Activated T-cell treated with anti-CD3 and anti-CD28 coated beads, Interleukin-2, amount 50 U/mL, for 24 hours (primary cell): Measurements from ENCODE around the gene HINFP.
"Not testable (repeated sequence)": the region's sequence is repeated elsewhere in the genome, so short reads cannot be mapped to it uniquely, and the experiment has no call there.

ENCODE experiments used
- DNase-seq: peaks from one replicate; pipeline ENCODE4 v3.0.0-alpha.2; 2020
- H3K27ac Mint-ChIP-seq: 2 replicates; pipeline ENCODE4 v1.8.0; 2020; ENCODE audit warnings: mild to moderate bottlenecking, mixed read lengths
- H3K27me3 Mint-ChIP-seq: 2 replicates; pipeline ENCODE4 v1.8.0; 2020; ENCODE audit warnings: mixed read lengths
- H3K36me3 Mint-ChIP-seq: 2 replicates; pipeline ENCODE4 v1.8.0; 2020; ENCODE audit warnings: low read depth, mixed read lengths
- H3K4me1 Mint-ChIP-seq: 2 replicates; pipeline ENCODE4 v1.8.0; 2020; ENCODE audit warnings: low read depth, mixed read lengths
- H3K4me3 Mint-ChIP-seq: 2 replicates; pipeline ENCODE4 v1.8.0; 2020; ENCODE audit warnings: mild to moderate bottlenecking, moderate library complexity, mixed read lengths
- H3K9me3 Mint-ChIP-seq: 2 replicates; pipeline ENCODE4 v1.8.0; 2020; ENCODE audit warnings: mixed read lengths

HINFP gene

GRCh38 chr11:119092880-119093842 is 28.2 kb upstream of the HINFP start:
- Mint-ChIP-seq H3K27ac (peak overlapping the region; percentile 93), H3K27me3 (peaks cover 3% of the 10 kb centered on the region), H3K36me3 (peaks cover 92% of the 10 kb centered on the region), H3K4me1 (peaks cover 39% of the 10 kb centered on the region), H3K4me3 (peak overlapping the region; percentile 93), H3K9me3 (no peaks in the 10 kb centered on the region)
- no peak for DNase-seq

- Mint-ChIP-seq H3K4me3 (peak overlapping the region; percentile 93), H3K4me1 (peaks cover 43% of the 10 kb centered on the region), H3K9me3 (no peaks in the 10 kb centered on the region), H3K27me3 (peaks cover 3% of the 10 kb centered on the region), H3K27ac (peak overlapping the region; percentile 97), H3K36me3 (peaks cover 94% of the 10 kb centered on the region)
- peak; percentile 74 for DNase-seq
Observed at GRCh38 chr11:119093942-119094815, 27.2 kb upstream of the HINFP start.

GRCh38 chr11:119094816-119095065 is 26.6 kb upstream of the HINFP start:
- Mint-ChIP-seq H3K4me3 (peak overlapping the region; percentile 93), H3K27ac (peak overlapping the region; percentile 97), H3K9me3 (no peaks in the 10 kb centered on the region), H3K36me3 (peaks cover 95% of the 10 kb centered on the region), H3K4me1 (peaks cover 45% of the 10 kb centered on the region), H3K27me3 (peaks cover 3% of the 10 kb centered on the region)
- DNase-seq = no peak

GRCh38 chr11:119095066-119095880 is 26.1 kb upstream of the HINFP start:
- Mint-ChIP-seq H3K9me3 (no peaks in the 10 kb centered on the region), H3K36me3 (peaks cover 95% of the 10 kb centered on the region), H3K4me1 (peaks cover 50% of the 10 kb centered on the region), H3K4me3 (peak overlapping the region; percentile 93), H3K27me3 (peaks cover 3% of the 10 kb centered on the region), H3K27ac (peak overlapping the region; percentile 97)
- DNase-seq = peak; percentile 99

GRCh38 chr11:119099711-119100110 is 21.7 kb upstream of the HINFP start:
- Mint-ChIP-seq H3K9me3 (no peaks in the 10 kb centered on the region), H3K36me3 (peaks cover 71% of the 10 kb centered on the region), H3K4me3 (peak overlapping the region; percentile 88), H3K27ac (peak overlapping the region; percentile 99), H3K4me1 (peaks cover 43% of the 10 kb centered on the region), H3K27me3 (peaks cover 3% of the 10 kb centered on the region)
- no peak for DNase-seq

- peaks cover 64% of the 10 kb centered on the region for H3K36me3 Mint-ChIP-seq
- peaks cover 1% of the 10 kb centered on the region for H3K27me3 Mint-ChIP-seq
- no peak for DNase-seq
- peak overlapping the region; percentile 88 for H3K4me3 Mint-ChIP-seq
- H3K27ac Mint-ChIP-seq = peak overlapping the region; percentile 99
- no peaks in the 10 kb centered on the region for H3K9me3 Mint-ChIP-seq
- H3K4me1 Mint-ChIP-seq = peaks cover 46% of the 10 kb centered on the region
Observed at GRCh38 chr11:119100246-119100970, 21.0 kb upstream of the HINFP start.

GRCh38 chr11:119100994-119101758 is 20.2 kb upstream of the HINFP start:
- Mint-ChIP-seq H3K9me3 (no peaks in the 10 kb centered on the region), H3K27me3 (no peaks in the 10 kb centered on the region), H3K36me3 (peaks cover 57% of the 10 kb centered on the region), H3K4me1 (peaks cover 43% of the 10 kb centered on the region), H3K4me3 (peak overlapping the region; percentile 88), H3K27ac (peak overlapping the region; percentile 99)
- DNase-seq = no peak

- Mint-ChIP-seq H3K9me3 (no peaks in the 10 kb centered on the region), H3K27me3 (no peaks in the 10 kb centered on the region), H3K36me3 (peaks cover 52% of the 10 kb centered on the region), H3K4me1 (peaks cover 45% of the 10 kb centered on the region), H3K4me3 (peak within 1 kb of the TSS; percentile 88), H3K27ac (peak within 1 kb of the TSS; percentile 99)
- DNase-seq = peak; percentile 89
Observed at GRCh38 chr11:119101759-119102423, 19.5 kb upstream of the HINFP start, which contains the start of gene DPAGT1. TSS of gene DPAGT1 (minus strand) at chr11:119101853. CDS start at chr11:119101655, 198 bp downstream.

GRCh38 chr11:119103161-119103664 is 18.2 kb upstream of the HINFP start:
- peak overlapping the region; percentile 99 for H3K27ac Mint-ChIP-seq
- H3K4me3 Mint-ChIP-seq = peak overlapping the region; percentile 88
- not testable (repeated sequence) for DNase-seq, H3K9me3 Mint-ChIP-seq, H3K27me3 Mint-ChIP-seq
- peaks cover 44% of the 10 kb centered on the region for H3K36me3 Mint-ChIP-seq
- H3K4me1 Mint-ChIP-seq = peaks cover 47% of the 10 kb centered on the region

GRCh38 chr11:119103793-119104192 is 17.6 kb upstream of the HINFP start:
- no peaks in the 10 kb centered on the region for H3K9me3 Mint-ChIP-seq
- no peak for DNase-seq
- H3K4me3 Mint-ChIP-seq = peak overlapping the region; percentile 41
- peak overlapping the region; percentile 99 for H3K27ac Mint-ChIP-seq
- H3K4me1 Mint-ChIP-seq = peaks cover 51% of the 10 kb centered on the region
- peaks cover 44% of the 10 kb centered on the region for H3K36me3 Mint-ChIP-seq
- H3K27me3 Mint-ChIP-seq = no peaks in the 10 kb centered on the region

GRCh38 chr11:119106564-119107537 is 14.5 kb upstream of the HINFP start, which contains the start of gene C2CD2L:
TSS of gene C2CD2L (plus strand) at chr11:119107344. CDS start at chr11:119107742, 398 bp downstream.
- Mint-ChIP-seq H3K9me3 (no peaks in the 10 kb centered on the region), H3K4me1 (peaks cover 52% of the 10 kb centered on the region), H3K27me3 (no peaks in the 10 kb centered on the region), H3K36me3 (peaks cover 48% of the 10 kb centered on the region), H3K4me3 (peak within 1 kb of the TSS; percentile 83), H3K27ac (peak within 1 kb of the TSS; percentile 94)
- DNase-seq = peak; percentile 92
